Spleen (tissue), 7 donors: ENCODE data around the gene LRRC8D.

Source experiments
- CTCF ChIP-seq, 11 experiments: fragments of 200-600 bp in 7 of 11; fragments of 450-650 bp in 4 of 11; sonication (generic) in 4 of 11; IDR thresholded peaks in 8 of 11; conservative IDR thresholded peaks in 3 of 11; 1 replicate in 7 of 11; 2 replicates in 4 of 11; pipeline versions ENCODE4 v1.4.0 to v1.8.0; 2016 to 2021; ENCODE audit warnings: antibody characterized with exemption in 11 of 11, inconsistent platforms in 4 of 11, mild to moderate bottlenecking in 1 of 11
- POLR2A ChIP-seq, 3 donors: fragments of 450-650 bp; IDR thresholded peaks; one replicate each; pipeline ENCODE4 v1.5.1; 2017; ENCODE audit warnings: antibody characterized with exemption in 3 of 3, mild to moderate bottlenecking in 1 of 3
- donor health status: DM: no; HTN: no; CAD: no; lungs with moderate emphysema.
- donor health status: DM: no; HTN: no; CAD: no.
- donor health status: DM: no; HTN: no; CAD: no.

- TF ChIP-seq CTCF (IDR thresholded peaks at IDR 0.05 in 8 of 11, conservative IDR thresholded peaks at IDR 0.05 in 3 of 11) (no peak), POLR2A (IDR thresholded peaks at IDR 0.05) (no peak)
These were observed 128.0 kb downstream of the LRRC8D start for GRCh38 chr1:89948722-89949345.
